ENCODE measurements around the gene TUBB4A. TPM values are rescaled to one million over a fixed set of nuclear protein-coding genes. Genes with fewer than 3 reads are reported as not detected.
A peak's percentile ranks its signal among the peaks of the same experiment; 100 is the strongest.

Gene TUBB4A
- total and polyA plus RNA-seq, 3 experiments from 2014 or later: 5.9 to 8.9 (median 7.1) TPM

DNA sequence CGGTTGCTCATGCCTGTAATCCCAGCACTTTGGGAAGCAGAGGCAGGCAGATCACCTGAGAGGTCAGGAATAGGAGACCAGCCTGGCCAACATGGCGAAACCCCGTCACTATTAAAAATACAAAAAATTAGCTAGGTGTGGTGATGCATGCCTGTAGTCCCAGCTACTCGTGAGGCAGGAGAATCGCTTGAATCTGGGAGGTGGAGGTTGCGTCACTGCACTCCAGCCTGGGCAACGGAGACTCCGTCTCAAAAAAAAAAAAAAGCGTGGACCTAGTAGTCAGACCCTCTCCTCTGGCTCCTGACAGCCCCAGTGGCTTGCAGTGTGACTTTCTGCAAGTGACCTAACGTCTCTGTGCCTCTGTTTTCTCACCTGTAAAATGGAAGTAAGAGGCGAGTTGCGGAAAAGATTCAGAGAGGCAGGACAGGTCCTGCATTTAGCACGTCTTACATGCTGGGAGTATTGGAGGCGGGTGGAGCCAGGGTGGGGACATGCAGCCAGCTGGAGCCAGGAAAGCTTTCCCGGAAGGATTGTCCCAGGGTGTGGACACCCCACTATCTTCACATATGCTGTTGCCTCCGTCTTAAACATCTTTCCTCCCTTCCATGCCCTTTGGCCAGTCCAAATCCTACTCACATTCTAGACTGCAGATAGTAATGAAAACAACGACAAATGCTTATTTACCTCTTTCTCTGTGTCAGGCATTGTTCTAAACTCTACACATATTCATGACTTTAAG lies 2.9 kb downstream of the TUBB4A start:
- ChIA-PET POLR2A (interaction anchor here (1.2 kb wide), 1 partner anchor 18 kb away, joined by 6 read pairs; the partner anchor contains the start of gene DENND1C), CTCF (interaction anchor here (1.4 kb wide), 1 partner anchor 16 kb away, joined by 3 read pairs; no protein-coding TSS in a partner anchor)
- Histone ChIP-seq H3K4me1 (ENCODE audit: insufficient read depth, low read length) (peaks cover 4% of the 10 kb centered on the region), H3K27me3 (ENCODE audit: insufficient read depth, low read length, poor library complexity, severe bottlenecking) (peaks cover 3% of the 10 kb centered on the region), H3K9me3 (ENCODE audit: low read length) (no peaks in the 10 kb centered on the region), H3K27ac (ENCODE audit: low read depth, low read length) (no peak overlapping the region), H3K36me3 (ENCODE audit: insufficient read depth, low read length) (no peaks in the 10 kb centered on the region), H3K4me3 (ENCODE audit: low read length) (no peak overlapping the region)
- H3K9me3 Mint-ChIP-seq: peaks cover 0 to 2% (median 0%) of the 10 kb centered on the region in 5 donors
- peak overlapping the region in 1 of 7 donors; percentile 36 for H3K4me3 Mint-ChIP-seq
- peaks cover 10 to 35% (median 10%) of the 10 kb centered on the region in 3 donors for H3K4me1 Mint-ChIP-seq
- H3K36me3 Mint-ChIP-seq: peaks cover 0 to 18% (median 1%) of the 10 kb centered on the region in 3 donors
- no peak for DNase-seq
- H3K27ac Mint-ChIP-seq: peak overlapping the region in 1 of 8 donors; percentile 67
- H3K27me3 Mint-ChIP-seq: peaks cover 0 to 4% of the 10 kb centered on the region in 2 donors

DNA sequence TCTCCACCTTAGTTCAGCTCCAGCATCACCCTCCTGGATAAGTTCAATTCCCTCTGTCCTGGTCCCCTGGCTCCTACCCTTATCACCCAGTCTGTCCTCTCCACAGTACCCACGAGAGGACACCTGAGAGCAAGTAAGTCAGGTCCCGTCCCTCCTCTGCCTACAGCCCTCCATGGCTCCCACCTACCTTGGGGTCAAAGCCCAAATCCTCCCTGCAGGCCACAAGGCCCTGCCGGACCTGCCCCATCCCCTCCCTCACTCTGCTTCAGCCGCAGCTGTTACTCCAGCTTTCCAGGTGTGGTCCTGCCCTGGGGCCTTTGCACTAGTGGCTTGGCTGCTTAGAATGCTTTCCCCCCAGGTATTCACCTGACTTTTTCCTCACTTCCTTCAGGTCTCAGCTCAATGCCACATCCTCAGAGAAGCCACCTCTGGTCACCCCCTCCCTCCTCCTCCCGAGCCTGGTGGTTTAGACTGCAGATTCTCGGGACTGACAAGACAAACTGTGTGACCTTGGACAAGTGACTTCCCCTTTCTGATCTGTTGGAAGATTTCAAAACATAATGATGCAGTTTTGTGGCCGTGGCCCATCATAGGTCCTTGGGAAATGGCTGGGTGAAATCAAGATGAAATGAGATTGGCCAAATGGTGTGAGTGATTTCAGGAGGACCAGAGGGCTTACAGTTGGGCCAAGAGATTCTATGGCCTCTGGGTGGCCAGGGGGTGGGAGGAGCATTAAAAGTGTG lies 3.6 kb downstream of the TUBB4A start:
- Mint-ChIP-seq H3K27me3 (peaks cover 0 to 2% of the 10 kb centered on the region in 2 donors), H3K27ac (peak overlapping the region in 4 of 8 donors; percentile 3 to 66 (median 28)), H3K4me3 (peak overlapping the region in 1 of 7 donors; percentile 36), H3K36me3 (peaks cover 0 to 20% (median 1%) of the 10 kb centered on the region in 3 donors), H3K9me3 (no peaks in the 10 kb centered on the region), H3K4me1 (peaks cover 8 to 31% (median 10%) of the 10 kb centered on the region in 3 donors)
- DNase-seq: no peak
- Histone ChIP-seq H3K4me3 (ENCODE audit: low read length) (no peak overlapping the region), H3K9me3 (ENCODE audit: low read length) (no peaks in the 10 kb centered on the region), H3K27me3 (ENCODE audit: insufficient read depth, low read length, poor library complexity, severe bottlenecking) (no peaks in the 10 kb centered on the region), H3K4me1 (ENCODE audit: insufficient read depth, low read length) (peaks cover 4% of the 10 kb centered on the region), H3K27ac (ENCODE audit: low read depth, low read length) (no peak overlapping the region), H3K36me3 (ENCODE audit: insufficient read depth, low read length) (no peaks in the 10 kb centered on the region)
- ChIA-PET CTCF (no interaction called here), POLR2A (interaction anchor here (0.7 kb wide), 1 partner anchor 20 kb away, joined by 7 read pairs; no protein-coding TSS in a partner anchor)

DNA sequence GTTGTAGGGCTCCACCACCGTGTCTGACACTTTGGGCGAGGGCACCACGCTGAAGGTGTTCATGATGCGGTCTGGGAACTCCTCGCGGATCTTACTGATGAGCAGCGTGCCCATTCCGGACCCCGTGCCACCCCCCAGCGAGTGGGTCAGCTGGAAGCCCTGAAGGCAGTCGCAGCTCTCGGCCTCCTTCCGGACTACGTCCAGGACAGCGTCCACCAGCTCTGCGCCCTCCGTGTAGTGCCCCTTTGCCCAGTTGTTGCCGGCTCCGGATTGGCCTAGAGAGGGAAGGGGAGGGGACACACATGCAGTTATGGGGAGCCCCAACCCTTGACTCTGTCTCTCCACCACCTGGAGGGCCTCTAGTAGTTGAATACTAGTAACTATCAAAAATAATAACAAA lies 6.2 kb downstream of the TUBB4A start:
- peaks cover 0 to 2% (median 0%) of the 10 kb centered on the region in 5 donors for H3K9me3 Mint-ChIP-seq
- no peaks in the 10 kb centered on the region for H3K9me3 ChIP-seq (ENCODE audit: low read length)
- peaks cover under 1 to 19% (median 5%) of the 10 kb centered on the region in 3 donors for H3K4me1 Mint-ChIP-seq
- no peaks in the 10 kb centered on the region for H3K36me3 ChIP-seq (ENCODE audit: insufficient read depth, low read length)
- ChIA-PET CTCF (interaction anchor here (1.1 kb wide), 1 partner anchor 13 kb away, joined by 3 read pairs; no protein-coding TSS in a partner anchor), POLR2A (no interaction called here)
- peak overlapping the region in 2 of 8 donors; percentile 36 to 38 for H3K27ac Mint-ChIP-seq
- H3K27me3 Mint-ChIP-seq: no peaks in the 10 kb centered on the region
- no peak overlapping the region for H3K4me3 Mint-ChIP-seq
- DNase-seq: no peak
- H3K27me3 ChIP-seq (ENCODE audit: insufficient read depth, low read length, poor library complexity, severe bottlenecking): no peaks in the 10 kb centered on the region
- peaks cover 0 to 20% (median 1%) of the 10 kb centered on the region in 3 donors for H3K36me3 Mint-ChIP-seq
- no peak overlapping the region for H3K27ac ChIP-seq (ENCODE audit: low read depth, low read length)
- no peak overlapping the region for H3K4me3 ChIP-seq (ENCODE audit: low read length)
- H3K4me1 ChIP-seq (ENCODE audit: insufficient read depth, low read length): no peaks in the 10 kb centered on the region

DNA sequence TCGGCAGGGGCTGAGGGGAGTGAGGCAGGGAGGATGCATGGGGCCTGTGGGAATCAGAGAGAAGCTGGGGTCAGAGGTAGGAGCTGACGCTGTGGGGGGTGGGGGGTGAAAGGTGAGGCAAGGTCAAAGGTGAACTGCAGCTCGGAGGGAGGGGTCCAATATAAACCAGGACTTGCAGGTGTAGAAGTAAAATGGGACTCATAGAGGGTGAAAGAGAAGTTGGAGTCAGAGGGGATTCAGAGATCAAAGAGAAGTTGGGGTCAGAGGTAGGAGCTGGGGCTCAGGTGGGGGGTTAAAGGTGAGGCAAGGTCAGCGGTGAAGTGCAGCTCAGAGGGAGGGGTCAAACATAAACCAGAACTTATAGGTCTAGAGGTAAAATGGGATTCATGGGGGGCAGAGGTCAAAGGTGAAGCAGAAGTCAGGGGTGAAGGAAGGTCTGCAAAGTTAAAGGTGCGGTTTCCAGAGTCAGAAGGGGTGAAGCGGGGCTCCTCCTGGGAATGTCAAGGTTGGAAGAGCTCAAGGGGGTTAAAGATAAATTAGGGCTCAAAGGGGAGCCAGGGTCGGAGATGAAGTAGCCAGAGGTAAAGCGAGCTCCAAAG lies 7.6 kb downstream of the TUBB4A start:
- Mint-ChIP-seq H3K4me1 (peaks cover 8 to 19% (median 14%) of the 10 kb centered on the region in 3 donors), H3K4me3 (peak overlapping the region in 1 of 7 donors; percentile 46), H3K36me3 (peaks cover 0 to 19% (median under 1%) of the 10 kb centered on the region in 3 donors), H3K9me3 (peaks cover 0 to 2% (median 0%) of the 10 kb centered on the region in 5 donors), H3K27ac (no peak overlapping the region), H3K27me3 (no peaks in the 10 kb centered on the region)
- H3K27me3 ChIP-seq (ENCODE audit: insufficient read depth, low read length, poor library complexity, severe bottlenecking): no peaks in the 10 kb centered on the region
- no peaks in the 10 kb centered on the region for H3K9me3 ChIP-seq (ENCODE audit: low read length)
- H3K36me3 ChIP-seq (ENCODE audit: insufficient read depth, low read length): no peaks in the 10 kb centered on the region
- ChIA-PET CTCF (no interaction called here), POLR2A (no interaction called here)
- H3K4me3 ChIP-seq (ENCODE audit: low read length): no peak overlapping the region
- DNase-seq: no peak
- H3K4me1 ChIP-seq (ENCODE audit: insufficient read depth, low read length): peaks cover 8% of the 10 kb centered on the region
- H3K27ac ChIP-seq (ENCODE audit: low read depth, low read length): no peak overlapping the region

DNA sequence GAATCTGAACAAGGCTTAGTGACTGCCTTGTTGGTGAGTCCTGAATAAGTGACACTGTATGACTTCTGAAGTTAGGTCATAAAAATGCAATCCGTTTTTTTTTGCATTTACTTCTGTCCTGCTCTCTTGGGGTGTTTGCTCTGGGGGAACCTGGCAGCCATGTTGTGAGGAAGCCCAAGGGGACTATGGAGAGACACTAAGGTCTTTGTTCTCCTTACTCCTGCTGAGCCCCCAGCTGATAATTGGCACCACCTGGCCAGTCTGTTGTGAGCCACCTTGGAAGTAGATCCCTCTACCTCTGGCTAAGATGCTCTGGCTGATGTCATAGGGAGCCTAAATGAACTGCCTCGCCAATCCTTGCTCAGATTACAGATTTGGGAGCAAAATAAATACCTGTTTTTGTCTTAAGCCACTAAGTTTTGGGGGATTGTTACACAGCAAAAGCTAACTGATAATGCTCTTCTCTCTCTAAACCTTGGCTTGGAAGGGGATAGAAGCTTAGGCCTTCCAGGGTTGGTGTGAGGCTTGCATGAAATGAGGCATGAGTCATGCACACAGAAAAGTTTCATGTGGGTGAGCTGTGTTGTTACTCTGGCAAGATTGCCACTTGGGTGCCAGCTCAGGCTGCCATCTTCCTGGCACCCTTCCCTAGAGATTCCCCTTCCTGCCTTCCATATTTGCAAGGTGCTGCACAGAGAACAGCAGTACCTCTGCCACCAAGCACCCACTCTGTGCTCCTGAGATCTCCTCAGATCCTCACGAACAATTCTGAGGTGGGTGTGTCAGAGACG lies 10.1 kb downstream of the TUBB4A start:
- H3K4me3 Mint-ChIP-seq: peak overlapping the region in 2 of 7 donors; percentile 28 to 48
- Histone ChIP-seq H3K9me3 (ENCODE audit: low read length) (no peaks in the 10 kb centered on the region), H3K27me3 (ENCODE audit: insufficient read depth, low read length, poor library complexity, severe bottlenecking) (no peaks in the 10 kb centered on the region), H3K27ac (ENCODE audit: low read depth, low read length) (no peak overlapping the region), H3K36me3 (ENCODE audit: insufficient read depth, low read length) (no peaks in the 10 kb centered on the region), H3K4me1 (ENCODE audit: insufficient read depth, low read length) (peaks cover 8% of the 10 kb centered on the region), H3K4me3 (ENCODE audit: low read length) (no peak overlapping the region)
- CTCF ChIA-PET: interaction anchor here (1.0 kb wide), 2 partner anchors 10 to 19 kb away, joined by 3 read pairs; partner anchors contain the start of gene DENND1C
- POLR2A ChIA-PET: interaction anchor here (1.0 kb wide), 1 partner anchor 10 kb away, joined by 5 read pairs; no protein-coding TSS in a partner anchor
- no peak for DNase-seq
- H3K36me3 Mint-ChIP-seq: peaks cover 0 to 14% (median 0%) of the 10 kb centered on the region in 3 donors
- peaks cover 0 to 2% (median 0%) of the 10 kb centered on the region in 5 donors for H3K9me3 Mint-ChIP-seq
- H3K27me3 Mint-ChIP-seq: no peaks in the 10 kb centered on the region
- H3K27ac Mint-ChIP-seq: peak overlapping the region in 2 of 8 donors; percentile 29 to 74
- peaks cover 13 to 14% (median 14%) of the 10 kb centered on the region in 3 donors for H3K4me1 Mint-ChIP-seq

GRCh38 chr19:6490134-6490533 lies 12.0 kb downstream of the TUBB4A start:
- DNase-seq: no peak
- CTCF ChIA-PET: interaction anchor here (0.8 kb wide), 1 partner anchor 34 kb away, joined by 3 read pairs; no protein-coding TSS in a partner anchor
- peak overlapping the region; percentile 60 to 98 (median 90) for H3K27ac Mint-ChIP-seq

More at GRCh38 chr19:6490134-6490533, 12.0 kb downstream of the TUBB4A start:
- POLR2A ChIA-PET: interaction anchor here (1.3 kb wide), 1 partner anchor 9 kb away, joined by 8 read pairs; the partner anchor contains the start of gene DENND1C
- H3K36me3 Mint-ChIP-seq: peaks cover 0 to 8% (median 0%) of the 10 kb centered on the region in 3 donors
- peak overlapping the region; percentile 37 for H3K4me3 ChIP-seq (ENCODE audit: low read length)
- H3K27me3 Mint-ChIP-seq: no peaks in the 10 kb centered on the region
- no peaks in the 10 kb centered on the region for H3K27me3 ChIP-seq (ENCODE audit: insufficient read depth, low read length, poor library complexity, severe bottlenecking)
- H3K4me1 Mint-ChIP-seq: peaks cover 13 to 14% (median 14%) of the 10 kb centered on the region in 3 donors
- H3K27ac ChIP-seq (ENCODE audit: low read depth, low read length): no peak overlapping the region
- H3K9me3 Mint-ChIP-seq: peaks cover 0 to 2% (median 0%) of the 10 kb centered on the region in 5 donors
- H3K4me3 Mint-ChIP-seq: peak overlapping the region; percentile 74 to 93 (median 86)
- H3K4me1 ChIP-seq (ENCODE audit: insufficient read depth, low read length): peaks cover 8% of the 10 kb centered on the region
- no peaks in the 10 kb centered on the region for H3K9me3 ChIP-seq (ENCODE audit: low read length)
- H3K36me3 ChIP-seq (ENCODE audit: insufficient read depth, low read length): no peaks in the 10 kb centered on the region

All from CD8-positive, alpha-beta memory T cell (primary cell).